SU-DHL-6 (cell line): ENCODE data around the gene TENT4A.

Source experiments
- H2AFZ ChIP-seq: fragments of 200-600 bp; sonication (generic); 2 replicates; pipeline ENCODE4 v1.6.1; 2014; ENCODE audit warnings: low read depth, mild to moderate bottlenecking, moderate library complexity, mixed read lengths, antibody characterized with exemption, low read length; ENCODE audit not compliant: severe bottlenecking
- H3F3A ChIP-seq: fragments of 200-600 bp; shearing (Covaris generic); 2 replicates; pipeline ENCODE4 v1.6.0; 2016; ENCODE audit warnings: antibody characterized with exemption, mild to moderate bottlenecking; ENCODE audit not compliant: insufficient read depth
- H3K27ac ChIP-seq: fragments of 200-600 bp; sonication (generic); 2 replicates; pipeline ENCODE4 v1.5.1; 2016; ENCODE audit warnings: low read depth, mild to moderate bottlenecking, low read length, moderate library complexity, mixed read lengths
- H3K27me3 ChIP-seq: fragments of 200-600 bp; sonication (generic), shearing (Covaris generic); 2 replicates; pipeline ENCODE4 v1.6.0; 2014; ENCODE audit warnings: mild to moderate bottlenecking, low read length
- H3K36me3 ChIP-seq: fragments of 200-600 bp; sonication (generic); 2 replicates; pipeline ENCODE4 v1.6.1; 2014; ENCODE audit warnings: mild to moderate bottlenecking, low read length, mixed read lengths
- H3K4me2 ChIP-seq: fragments of 300-600, 200-600 bp; shearing (Covaris generic), sonication (generic); 2 replicates; pipeline ENCODE4 v1.6.0; 2014; ENCODE audit warnings: low read length, low read depth, mild to moderate bottlenecking; ENCODE audit not compliant: poor library complexity, severe bottlenecking
- H3K4me3 ChIP-seq: fragments of 200-600 bp; sonication (generic); 2 replicates; pipeline ENCODE4 v1.5.1; 2014; ENCODE audit warnings: antibody characterized with exemption, low read length, mild to moderate bottlenecking, mixed read lengths; ENCODE audit not compliant: insufficient read depth, poor library complexity, severe bottlenecking
- H3K79me2 ChIP-seq: fragments of 200-600 bp; sonication (generic); 2 replicates; pipeline ENCODE4 v1.6.1; 2014; ENCODE audit warnings: mild to moderate bottlenecking, low read length, moderate library complexity; ENCODE audit not compliant: insufficient read depth
- H3K9ac ChIP-seq: fragments of 200-600 bp; sonication (generic); 2 replicates; pipeline ENCODE4 v1.7.0; 2014; ENCODE audit warnings: mild to moderate bottlenecking, low read length
- H3K9me2 ChIP-seq: fragments of 200-600 bp; sonication (generic); replicated peaks from 2 replicates; pipeline ENCODE4 v1.6.1; 2014; ENCODE audit warnings: low read length; ENCODE audit not compliant: insufficient read depth
- H3K9me3 ChIP-seq: fragments of 200-600 bp; sonication (generic); 2 replicates; pipeline ENCODE4 v1.6.1; 2014; ENCODE audit warnings: low read length, mixed read lengths; ENCODE audit not compliant: insufficient read depth
- H4K20me1 ChIP-seq: fragments of 200-600 bp; sonication (generic); 2 replicates; pipeline ENCODE4 v1.6.1; 2014; ENCODE audit warnings: low read depth, mild to moderate bottlenecking, antibody characterized with exemption, low read length, moderate library complexity, mixed read lengths
- CTCF ChIP-seq: fragments of 200-600 bp; sonication (generic); IDR thresholded peaks from one replicate; pipeline ENCODE4 v1.5.1; 2017; ENCODE audit warnings: antibody characterized with exemption, mild to moderate bottlenecking, low read length, moderate library complexity; ENCODE audit not compliant: insufficient read depth, poor library complexity, severe bottlenecking
- EZH2phosphoT487 ChIP-seq: fragments of 200-600 bp; sonication (generic), shearing (Covaris generic); conservative IDR thresholded peaks from 2 replicates; pipeline ENCODE4 v1.6.1; 2018; ENCODE audit warnings: mild to moderate bottlenecking, antibody characterized with exemption, low read length, moderate library complexity, mixed read lengths

Gene TENT4A

GRCh38 chr5:6736106-6736505 lies 22.9 kb downstream of the TENT4A start:
- Histone ChIP-seq H3K27ac (no peak overlapping the region), H4K20me1 (0 out of 2 replicates have a peak, but pooled peaks cover 3% of the 10 kb centered on the region), H3K9me2 (no peaks in the 10 kb centered on the region), H3K9ac (no peak overlapping the region), H3F3A (no peaks in the 10 kb centered on the region), H3K79me2 (peaks cover 65% of the 10 kb centered on the region), H2AFZ (no peak overlapping the region), H3K4me2 (no peak overlapping the region), H3K27me3 (no peaks in the 10 kb centered on the region), H3K36me3 (0 out of 2 replicates have a peak, but pooled peaks cover 4% of the 10 kb centered on the region), H3K4me3 (no peak overlapping the region), H3K9me3 (no peaks in the 10 kb centered on the region)
- TF ChIP-seq EZH2phosphoT487 (no peak), CTCF (no peak)

- H4K20me1 ChIP-seq: 0 out of 2 replicates have a peak, but pooled peaks cover 3% of the 10 kb centered on the region
- H2AFZ ChIP-seq: no peak overlapping the region
- H3K27ac ChIP-seq: no peak overlapping the region
- no peak overlapping the region for H3K4me2 ChIP-seq
- no peaks in the 10 kb centered on the region for H3F3A ChIP-seq
- TF ChIP-seq EZH2phosphoT487 (no peak), CTCF (no peak)
- no peaks in the 10 kb centered on the region for H3K27me3 ChIP-seq
- no peaks in the 10 kb centered on the region for H3K9me3 ChIP-seq
- H3K9ac ChIP-seq: no peak overlapping the region
- peaks cover 61% of the 10 kb centered on the region for H3K79me2 ChIP-seq
- H3K9me2 ChIP-seq: no peaks in the 10 kb centered on the region
- no peak overlapping the region for H3K4me3 ChIP-seq
- H3K36me3 ChIP-seq: 0 out of 2 replicates have a peak, but pooled peaks cover 4% of the 10 kb centered on the region
Observed at GRCh38 chr5:6736524-6737042, 23.4 kb downstream of the TENT4A start.

- H3K9me2 ChIP-seq: no peaks in the 10 kb centered on the region
- H2AFZ ChIP-seq: no peak overlapping the region
- no peak overlapping the region for H3K9ac ChIP-seq
- H3K4me3 ChIP-seq: no peak overlapping the region
- 0 out of 2 replicates have a peak, but pooled peaks cover 3% of the 10 kb centered on the region for H4K20me1 ChIP-seq
- no peak overlapping the region for H3K4me2 ChIP-seq
- TF ChIP-seq EZH2phosphoT487 (no peak), CTCF (no peak)
- H3K79me2 ChIP-seq: peaks cover 54% of the 10 kb centered on the region
- H3K9me3 ChIP-seq: no peaks in the 10 kb centered on the region
- H3K36me3 ChIP-seq: peaks cover 9% of the 10 kb centered on the region; the same call in 1 of the 2 replicates
- no peaks in the 10 kb centered on the region for H3K27me3 ChIP-seq
- H3K27ac ChIP-seq: no peak overlapping the region
- H3F3A ChIP-seq: no peaks in the 10 kb centered on the region
Observed at GRCh38 chr5:6737043-6737941, 24.1 kb downstream of the TENT4A start.
